Stimulated activated CD8-positive, alpha-beta memory T cell treated with anti-CD3 and anti-CD28 coated beads, Interleukin-15, amount 100 ng/mL, for 48 hours (primary cell): ENCODE data around the gene TFF1.

ENCODE experiments used
- DNase-seq, 2 donors: peaks; one replicate each; pipeline ENCODE4 v3.0.0-alpha.2; 2020; ENCODE audit warnings: low read depth in 2 of 2

TFF1 gene

GRCh38 chr21:42343963-42344510, 22.3 kb downstream of the TFF1 start:
- DNase-seq, result no peak

- no peak for DNase-seq
These were observed 22.8 kb downstream of the TFF1 start for GRCh38 chr21:42343556-42343955.

GRCh38 chr21:42343101-42343500, 23.2 kb downstream of the TFF1 start:
- no peak for DNase-seq

- no peak for DNase-seq
These were observed 24.4 kb downstream of the TFF1 start for GRCh38 chr21:42341776-42342542.

GRCh38 chr21:42340187-42341050, 25.9 kb downstream of the TFF1 start:
- no peak for DNase-seq

- no peak for DNase-seq
These were observed 27.3 kb downstream of the TFF1 start for GRCh38 chr21:42338729-42339715.

GRCh38 chr21:42337830-42338728, 28.3 kb downstream of the TFF1 start:
- DNase-seq, result peak; percentile 51 to 62

GRCh38 chr21:42337276-42337675, 29.1 kb downstream of the TFF1 start:
- no peak for DNase-seq

GRCh38 chr21:42336054-42336453, 30.3 kb downstream of the TFF1 start:
- no peak for DNase-seq

- no peak for DNase-seq
These were observed 33.6 kb downstream of the TFF1 start for GRCh38 chr21:42332557-42333317.

GRCh38 chr21:42331660-42332059, 34.7 kb downstream of the TFF1 start:
- no peak for DNase-seq

GRCh38 chr21:42330380-42331371, 35.7 kb downstream of the TFF1 start:
- no peak for DNase-seq

GRCh38 chr21:42324896-42325295, 41.4 kb downstream of the TFF1 start:
- DNase-seq, result no peak

GRCh38 chr21:42321845-42322244, 44.5 kb downstream of the TFF1 start:
- DNase-seq, result no peak

- DNase-seq, result no peak
These were observed 45.1 kb downstream of the TFF1 start for GRCh38 chr21:42321231-42321630.

GRCh38 chr21:42320791-42321190, 45.5 kb downstream of the TFF1 start:
- DNase-seq, result no peak

- no peak for DNase-seq
These were observed 46.3 kb downstream of the TFF1 start for GRCh38 chr21:42319851-42320572.

GRCh38 chr21:42319376-42319775, 47.0 kb downstream of the TFF1 start:
- no peak for DNase-seq
